SH-SY5Y (cell line): ENCODE results near the gene FAM3B.

Experiments
- GATA2 ChIP-seq: IDR thresholded peaks from 2 replicates; pipeline ENCODE4 v1.6.1; 2011; ENCODE audit warnings: mild to moderate bottlenecking, low read depth, low read length
- GATA3 ChIP-seq: IDR thresholded peaks from 2 replicates; pipeline ENCODE4 v1.6.1; 2011; ENCODE audit warnings: low read depth, mild to moderate bottlenecking, low read length, moderate library complexity

- TF ChIP-seq GATA3 (no peak), GATA2 (no peak)
Observed at GRCh38 chr21:41317458-41317857, 857 bp downstream of the FAM3B start.
